SJSA1 (cell line): ENCODE measurements around the gene SLIT3. TPM values are rescaled to one million over a fixed set of nuclear protein-coding genes. Genes with fewer than 3 reads are reported as not detected.

Source experiments
- DNase-seq, 2 experiments: peaks; one replicate each; pipeline ENCODE4 v3.0.0-alpha.2; 2015 to 2020; ENCODE audit warnings: low spot score in 2 of 2, low read depth in 1 of 2
- H3K27ac ChIP-seq: fragments of 250-450 bp; sonication (Bioruptor Pico); 2 replicates; pipeline ENCODE4 v1.5.1; 2020; ENCODE audit warnings: mild to moderate bottlenecking, moderate library complexity
- H3K27me3 ChIP-seq: fragments of 250-450 bp; sonication (Bioruptor Pico); replicated peaks from 2 replicates; pipeline ENCODE4 v1.5.1; 2020; ENCODE audit warnings: mild to moderate bottlenecking, moderate library complexity
- H3K36me3 ChIP-seq: fragments of 250-450 bp; sonication (Bioruptor Pico); 2 replicates; pipeline ENCODE4 v1.5.1; 2020; ENCODE audit warnings: mild to moderate bottlenecking
- H3K4me1 ChIP-seq: fragments of 250-450 bp; sonication (Bioruptor Pico); replicated peaks from 2 replicates; pipeline ENCODE4 v1.6.1; 2021; ENCODE audit warnings: mild to moderate bottlenecking
- H3K4me3 ChIP-seq: fragments of 250-450 bp; sonication (Bioruptor Pico); 2 replicates; pipeline ENCODE4 v1.5.1; 2020; ENCODE audit warnings: mild to moderate bottlenecking
- H3K9me3 ChIP-seq: fragments of 250-450 bp; sonication (Bioruptor Pico); replicated peaks from 2 replicates; pipeline ENCODE4 v1.5.1; 2020; ENCODE audit warnings: mild to moderate bottlenecking
- total RNA-seq: library from RNA; depleted of rRNA; stranded (reverse); fragments of >200 nt; shearing (Covaris generic); gene quantifications from 2 replicates; pipeline ENCODE4 v1.2.3, GENCODE V29; 2014

SLIT3 gene
- total RNA-seq, 1 experiment from 2014 or later: 19.0 TPM

DNA sequence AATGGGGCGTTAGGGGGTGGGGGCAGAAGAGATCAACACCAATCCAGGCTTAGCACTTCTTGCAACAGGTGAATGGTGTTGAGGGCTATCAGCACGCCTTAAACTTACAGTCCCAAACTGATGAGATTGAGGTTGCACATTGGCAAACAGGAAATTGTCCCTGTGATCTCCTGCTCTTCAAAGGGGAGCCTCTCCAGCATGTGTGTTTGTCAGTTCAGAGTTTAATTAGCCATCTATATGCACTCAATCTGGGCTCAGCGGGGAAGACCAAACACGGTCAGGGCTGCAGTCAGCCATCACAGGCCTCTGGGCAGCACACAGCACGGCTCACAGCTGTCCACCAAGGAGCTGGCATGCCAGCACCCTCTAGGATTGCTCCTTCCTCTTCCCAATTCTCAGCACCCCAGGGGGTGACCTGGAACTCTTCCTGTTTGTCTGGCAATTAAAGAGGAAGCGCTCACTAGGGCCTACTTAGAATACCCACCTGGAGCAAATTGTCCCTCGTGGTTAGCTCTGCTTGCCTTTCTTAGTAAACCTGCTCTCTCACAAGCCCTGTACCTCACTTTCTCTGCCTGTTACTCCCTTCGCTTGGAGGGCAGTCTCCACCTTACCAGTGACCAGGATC lies 217.4 kb downstream of the SLIT3 start:
- no peak overlapping the region for H3K27ac ChIP-seq
- no peaks in the 10 kb centered on the region for H3K27me3 ChIP-seq
- DNase-seq: no peak
- H3K4me3 ChIP-seq: no peak overlapping the region
- no peaks in the 10 kb centered on the region for H3K36me3 ChIP-seq
- no peaks in the 10 kb centered on the region for H3K4me1 ChIP-seq
- no peaks in the 10 kb centered on the region for H3K9me3 ChIP-seq

GRCh38 chr5:169081000-169081724 lies 219.8 kb downstream of the SLIT3 start:
- Histone ChIP-seq H3K36me3 (no peaks in the 10 kb centered on the region), H3K9me3 (no peaks in the 10 kb centered on the region), H3K4me3 (no peak overlapping the region), H3K27me3 (no peaks in the 10 kb centered on the region), H3K4me1 (no peaks in the 10 kb centered on the region), H3K27ac (no peak overlapping the region)
- DNase-seq: no peak

- Histone ChIP-seq H3K36me3 (no peaks in the 10 kb centered on the region), H3K4me3 (no peak overlapping the region), H3K27ac (no peak overlapping the region), H3K9me3 (no peaks in the 10 kb centered on the region), H3K27me3 (no peaks in the 10 kb centered on the region), H3K4me1 (no peaks in the 10 kb centered on the region)
- DNase-seq: no peak
These were observed 220.5 kb downstream of the SLIT3 start for GRCh38 chr5:169080448-169080911.

DNA sequence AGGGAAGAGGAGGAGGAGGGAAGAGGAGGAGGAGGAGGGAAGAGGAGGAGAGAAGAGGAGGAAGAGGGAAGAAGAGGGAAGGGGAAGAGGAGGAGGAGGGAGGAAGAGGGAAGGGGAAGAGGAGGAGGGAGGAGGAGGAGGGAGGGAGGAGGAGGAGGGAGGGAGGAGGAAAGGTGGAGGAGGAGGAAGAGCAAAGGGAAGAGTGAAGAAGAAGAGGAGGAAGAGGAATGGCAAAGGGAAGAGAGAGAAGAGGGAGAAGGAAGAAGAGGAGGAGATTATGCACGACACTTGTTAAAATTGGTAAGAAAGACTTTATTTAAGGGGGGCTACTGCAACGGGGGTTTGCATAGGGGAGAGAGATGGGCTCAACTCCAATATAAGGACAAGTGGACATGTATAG lies 221.2 kb downstream of the SLIT3 start:
- H3K4me3 ChIP-seq: no peak overlapping the region
- no peaks in the 10 kb centered on the region for H3K9me3 ChIP-seq
- no peak overlapping the region for H3K27ac ChIP-seq
- no peaks in the 10 kb centered on the region for H3K27me3 ChIP-seq
- no peak for DNase-seq
- H3K36me3 ChIP-seq: no peaks in the 10 kb centered on the region
- H3K4me1 ChIP-seq: no peaks in the 10 kb centered on the region

- Histone ChIP-seq H3K4me1 (no peaks in the 10 kb centered on the region), H3K36me3 (no peaks in the 10 kb centered on the region), H3K9me3 (no peaks in the 10 kb centered on the region), H3K27me3 (no peaks in the 10 kb centered on the region), H3K27ac (no peak overlapping the region), H3K4me3 (no peak overlapping the region)
- DNase-seq: no peak
These were observed 226.1 kb downstream of the SLIT3 start for GRCh38 chr5:169074839-169075238.

- no peak for DNase-seq
- Histone ChIP-seq H3K27me3 (no peaks in the 10 kb centered on the region), H3K9me3 (no peaks in the 10 kb centered on the region), H3K27ac (no peak overlapping the region), H3K4me1 (no peaks in the 10 kb centered on the region), H3K36me3 (no peaks in the 10 kb centered on the region), H3K4me3 (no peak overlapping the region)
These were observed 228.7 kb downstream of the SLIT3 start for GRCh38 chr5:169072233-169072632.

- no peaks in the 10 kb centered on the region for H3K36me3 ChIP-seq
- H3K4me3 ChIP-seq: no peak overlapping the region
- H3K27me3 ChIP-seq: no peaks in the 10 kb centered on the region
- H3K4me1 ChIP-seq: peaks cover 4% of the 10 kb centered on the region
- H3K9me3 ChIP-seq: no peaks in the 10 kb centered on the region
- no peak overlapping the region for H3K27ac ChIP-seq
- no peak for DNase-seq
These were observed 230.5 kb downstream of the SLIT3 start for GRCh38 chr5:169070413-169070812.

DNA sequence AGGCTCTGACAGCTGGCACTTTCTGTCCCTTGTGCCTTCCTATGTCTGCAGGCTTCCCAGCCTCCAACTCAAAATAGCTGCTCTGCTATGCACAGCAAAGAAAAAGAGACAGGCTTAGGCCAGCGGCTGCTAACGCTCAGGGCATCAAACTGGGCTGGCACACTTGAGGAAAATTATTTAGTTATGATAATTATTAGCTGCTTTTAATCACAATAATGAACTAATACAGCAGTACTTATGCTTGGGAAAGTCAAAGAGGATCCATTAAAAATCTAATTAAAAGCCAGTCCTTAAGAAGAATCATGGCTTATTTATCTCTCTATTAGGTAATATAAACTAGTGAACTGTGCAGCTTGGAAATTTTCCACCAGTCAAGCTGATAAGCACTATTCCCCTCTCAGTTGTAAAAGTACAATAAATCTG lies 233.2 kb downstream of the SLIT3 start:
- no peak for DNase-seq
- H3K4me1 ChIP-seq: peaks cover 31% of the 10 kb centered on the region
- H3K27me3 ChIP-seq: no peaks in the 10 kb centered on the region
- H3K27ac ChIP-seq: no peak overlapping the region
- no peak overlapping the region for H3K4me3 ChIP-seq
- H3K36me3 ChIP-seq: no peaks in the 10 kb centered on the region
- no peaks in the 10 kb centered on the region for H3K9me3 ChIP-seq

DNA sequence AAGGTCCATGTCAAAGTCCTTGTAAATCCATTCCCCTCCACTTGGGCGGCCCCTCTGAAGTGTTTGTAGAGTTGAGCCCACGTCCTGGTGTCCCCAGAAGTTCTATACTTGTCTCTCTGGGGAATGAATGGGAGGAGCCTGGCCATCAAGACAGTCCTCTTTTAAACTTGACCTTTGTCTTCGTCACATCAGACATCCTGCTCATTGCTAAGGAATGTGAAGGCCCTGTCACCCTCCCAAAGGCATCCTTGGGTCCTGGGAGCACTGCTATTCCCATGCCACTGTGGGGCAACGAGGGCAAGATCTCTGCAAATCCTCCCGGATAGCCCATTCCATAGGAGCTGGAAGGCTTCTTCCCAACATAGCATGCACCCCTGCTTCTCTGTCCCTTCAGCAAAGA lies 235.5 kb downstream of the SLIT3 start:
- Histone ChIP-seq H3K4me3 (no peak overlapping the region), H3K9me3 (no peaks in the 10 kb centered on the region), H3K27ac (no peak overlapping the region), H3K27me3 (no peaks in the 10 kb centered on the region), H3K4me1 (peaks cover 37% of the 10 kb centered on the region), H3K36me3 (no peaks in the 10 kb centered on the region)
- peak in 1 of 2 experiments; percentile 50 for DNase-seq

GRCh38 chr5:169064093-169064492 lies 236.8 kb downstream of the SLIT3 start:
- peak; percentile 77 to 80 for DNase-seq
- Histone ChIP-seq H3K9me3 (no peaks in the 10 kb centered on the region), H3K27ac (no peak overlapping the region), H3K4me1 (peaks cover 37% of the 10 kb centered on the region), H3K36me3 (no peaks in the 10 kb centered on the region), H3K27me3 (no peaks in the 10 kb centered on the region), H3K4me3 (no peak overlapping the region)

DNA sequence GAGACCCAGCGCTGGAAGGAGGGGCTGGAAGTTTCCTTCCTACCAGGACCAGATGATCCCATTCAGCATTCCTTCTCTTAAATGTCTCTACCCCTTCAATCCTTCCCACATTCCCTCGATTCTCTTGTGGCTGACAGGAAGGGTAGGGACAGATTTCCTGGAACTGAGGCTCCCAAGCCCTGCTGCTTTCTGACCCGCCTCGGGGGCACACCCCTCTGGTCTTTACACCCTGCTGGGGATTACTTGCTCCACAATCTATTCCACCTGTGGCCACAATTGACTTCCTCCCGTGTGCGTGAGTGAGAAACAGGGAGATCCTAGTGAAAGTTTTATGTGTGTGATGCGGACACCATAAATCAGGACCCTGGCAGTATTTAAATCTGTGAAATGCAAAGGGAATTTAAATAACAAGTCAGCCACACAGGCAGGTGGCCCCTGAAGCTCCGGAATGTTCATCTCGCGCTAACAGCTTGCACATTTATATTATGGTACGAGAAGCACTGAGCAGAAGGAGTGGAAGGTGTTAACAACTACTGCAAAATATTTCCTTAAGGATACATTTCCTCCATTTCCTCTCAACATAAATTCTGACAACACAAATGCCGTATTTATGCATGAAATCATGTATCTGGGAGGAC lies 237.5 kb downstream of the SLIT3 start:
- Histone ChIP-seq H3K4me3 (no peak overlapping the region), H3K27ac (no peak overlapping the region)

GRCh38 chr5:169062690-169063089 lies 238.2 kb downstream of the SLIT3 start:
- no peak overlapping the region for H3K27ac ChIP-seq
- no peak for DNase-seq
- H3K36me3 ChIP-seq: no peaks in the 10 kb centered on the region
- peaks cover 37% of the 10 kb centered on the region for H3K4me1 ChIP-seq
- no peak overlapping the region for H3K4me3 ChIP-seq
- H3K27me3 ChIP-seq: no peaks in the 10 kb centered on the region
- H3K9me3 ChIP-seq: no peaks in the 10 kb centered on the region

More for the DNA sequence above, 237.5 kb downstream of the SLIT3 start:
- Histone ChIP-seq H3K9me3 (no peaks in the 10 kb centered on the region), H3K36me3 (no peaks in the 10 kb centered on the region), H3K4me1 (peaks cover 37% of the 10 kb centered on the region), H3K27me3 (no peaks in the 10 kb centered on the region)
- no peak for DNase-seq

- DNase-seq: no peak
- H3K27ac ChIP-seq: no peak overlapping the region
- H3K27me3 ChIP-seq: no peaks in the 10 kb centered on the region
- no peaks in the 10 kb centered on the region for H3K36me3 ChIP-seq
- peaks cover 25% of the 10 kb centered on the region for H3K4me1 ChIP-seq
- H3K4me3 ChIP-seq: no peak overlapping the region
- H3K9me3 ChIP-seq: no peaks in the 10 kb centered on the region
These were observed 246.4 kb downstream of the SLIT3 start for GRCh38 chr5:169054506-169054905.

DNA sequence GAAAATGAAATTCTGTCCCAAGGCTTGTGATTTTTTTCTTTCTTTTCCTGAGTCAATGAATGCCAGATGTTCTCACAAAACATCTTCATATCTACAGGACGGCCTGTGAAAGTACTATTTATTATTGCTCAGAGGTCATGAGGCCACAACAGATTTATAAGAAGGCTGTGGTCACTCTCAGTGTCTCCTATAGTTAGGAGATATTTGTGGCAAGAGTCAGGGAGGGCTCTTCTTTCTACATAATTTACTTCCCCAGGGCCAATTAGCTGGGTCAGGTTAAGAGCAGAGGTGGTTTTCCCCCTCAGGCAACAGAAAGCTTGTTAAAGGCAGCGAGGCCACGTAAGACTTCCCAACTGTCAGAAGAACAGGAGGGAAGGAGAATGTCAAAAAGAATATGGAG lies 248.7 kb downstream of the SLIT3 start:
- H3K27me3 ChIP-seq: no peaks in the 10 kb centered on the region
- DNase-seq: peak in 1 of 2 experiments; percentile 81
- no peaks in the 10 kb centered on the region for H3K36me3 ChIP-seq
- H3K4me1 ChIP-seq: peaks cover 40% of the 10 kb centered on the region
- no peaks in the 10 kb centered on the region for H3K9me3 ChIP-seq
- peak overlapping the region; percentile 10; the same call in 1 of the 2 replicates for H3K27ac ChIP-seq
- H3K4me3 ChIP-seq: no peak overlapping the region
